ENCODE results near the gene IFT43. TPM values are rescaled to one million over a fixed set of nuclear protein-coding genes. Genes with fewer than 3 reads are reported as not detected.
A peak's percentile ranks its signal among the peaks of the same experiment; 100 is the strongest.

IFT43 gene
- polyA plus RNA-seq, 3 donors = 10.3 to 12.4 (median 10.5) TPM

- WGBS (ENCODE audit: insufficient coverage) = no CpG with 5 or more reads among the region's 1 CpG
- H3K27me3 Mint-ChIP-seq (ENCODE audit: low read depth in 3 of 3) = no peaks in the 10 kb centered on the region
- H3K4me3 Mint-ChIP-seq = no peak overlapping the region
- peak overlapping the region in 1 of 7 donors; percentile 24 for H3K27ac Mint-ChIP-seq
- H2AFZ ChIP-seq (ENCODE audit: insufficient read depth, low read depth, low read length, poor library complexity, severe bottlenecking) = no peak overlapping the region
- H3K9me3 Mint-ChIP-seq = peaks cover 14 to 20% (median 18%) of the 10 kb centered on the region in 7 donors
- no peak for DNase-seq
- no peak for TF ChIP-seq CTCF (IDR thresholded peaks at IDR 0.05)
- H3K79me2 ChIP-seq (ENCODE audit: insufficient read depth, low read length) = no peaks in the 10 kb centered on the region
- H3K4me3 ChIP-seq (replicated peaks in 1 of 3; ENCODE audit: low read depth in 2 of 3, low read length in 3 of 3) = no peak overlapping the region
- H3K9ac ChIP-seq (ENCODE audit: insufficient read depth, low read length, poor library complexity, severe bottlenecking) = no peak overlapping the region
- no peak overlapping the region for H3K4me2 ChIP-seq (replicated peaks; ENCODE audit: extremely low read depth, low read length, poor library complexity, severe bottlenecking)
- H3K36me3 Mint-ChIP-seq = peaks cover 7 to 9% of the 10 kb centered on the region in 2 donors
- no peaks in the 10 kb centered on the region for H3K4me1 ChIP-seq (ENCODE audit: control insufficient read depth in 1 of 2, insufficient read depth in 2 of 2, low read length in 2 of 2)
- no peaks in the 10 kb centered on the region for H3K36me3 ChIP-seq (replicated peaks in 1 of 2; ENCODE audit: control insufficient read depth in 1 of 2, insufficient read depth in 2 of 2, low read length in 2 of 2)
- H3K27ac ChIP-seq (ENCODE audit: low read depth in 1 of 2, low read length in 2 of 2) = no peak overlapping the region
- no peaks in the 10 kb centered on the region for H4K20me1 ChIP-seq (ENCODE audit: insufficient read depth, low read length)
- no peaks in the 10 kb centered on the region for H3K27me3 ChIP-seq (ENCODE audit: control insufficient read depth in 2 of 2, insufficient read depth in 2 of 2, low read length in 2 of 2)
- no peaks in the 10 kb centered on the region for H3K4me1 Mint-ChIP-seq
- H3K9me3 ChIP-seq (replicated peaks in 1 of 2; ENCODE audit: control insufficient read depth in 1 of 2, insufficient read depth in 1 of 2, low read length in 2 of 2) = peaks cover 8 to 12% of the 10 kb centered on the region in 2 donors
- intact Hi-C loops (cut with micrococcal nuclease) = no loop called here
These were observed 38.2 kb downstream of the IFT43 start for GRCh38 chr14:76023757-76024156.

GRCh38 chr14:76024211-76024907 lies 38.8 kb downstream of the IFT43 start:
- H3K4me3 ChIP-seq (replicated peaks in 1 of 3; ENCODE audit: low read depth in 2 of 3, low read length in 3 of 3) = no peak overlapping the region
- H3K36me3 Mint-ChIP-seq = peaks cover 7 to 9% of the 10 kb centered on the region in 2 donors

More at GRCh38 chr14:76024211-76024907, 38.8 kb downstream of the IFT43 start:
- peaks cover 10 to 17% (median 13%) of the 10 kb centered on the region in 7 donors for H3K9me3 Mint-ChIP-seq
- no peak overlapping the region for H3K27ac ChIP-seq (ENCODE audit: low read depth in 1 of 2, low read length in 2 of 2)
- H3K27me3 ChIP-seq (ENCODE audit: control insufficient read depth in 2 of 2, insufficient read depth in 2 of 2, low read length in 2 of 2) = no peaks in the 10 kb centered on the region
- no peak overlapping the region for H3K4me3 Mint-ChIP-seq
- 73% methylated on average over 2 of the region's 4 CpGs for WGBS (ENCODE audit: insufficient coverage)
- H4K20me1 ChIP-seq (ENCODE audit: insufficient read depth, low read length) = no peaks in the 10 kb centered on the region
- no peak overlapping the region for H2AFZ ChIP-seq (ENCODE audit: insufficient read depth, low read depth, low read length, poor library complexity, severe bottlenecking)
- H3K4me2 ChIP-seq (replicated peaks; ENCODE audit: extremely low read depth, low read length, poor library complexity, severe bottlenecking) = no peak overlapping the region
- no peaks in the 10 kb centered on the region for H3K4me1 Mint-ChIP-seq
- no peak for TF ChIP-seq CTCF (IDR thresholded peaks at IDR 0.05)
- H3K9me3 ChIP-seq (replicated peaks in 1 of 2; ENCODE audit: control insufficient read depth in 1 of 2, insufficient read depth in 1 of 2, low read length in 2 of 2) = peaks cover 7 to 12% of the 10 kb centered on the region in 2 donors
- H3K27ac Mint-ChIP-seq = no peak overlapping the region
- no peaks in the 10 kb centered on the region for H3K36me3 ChIP-seq (replicated peaks in 1 of 2; ENCODE audit: control insufficient read depth in 1 of 2, insufficient read depth in 2 of 2, low read length in 2 of 2)
- intact Hi-C loops (cut with micrococcal nuclease) = no loop called here
- H3K9ac ChIP-seq (ENCODE audit: insufficient read depth, low read length, poor library complexity, severe bottlenecking) = no peak overlapping the region
- DNase-seq = no peak
- H3K79me2 ChIP-seq (ENCODE audit: insufficient read depth, low read length) = no peaks in the 10 kb centered on the region
- H3K27me3 Mint-ChIP-seq (ENCODE audit: low read depth in 3 of 3) = no peaks in the 10 kb centered on the region
- no peaks in the 10 kb centered on the region for H3K4me1 ChIP-seq (ENCODE audit: control insufficient read depth in 1 of 2, insufficient read depth in 2 of 2, low read length in 2 of 2)
